PC-9 (cell line): ENCODE data around the gene ARFGAP3. TPM values are rescaled to one million over a fixed set of nuclear protein-coding genes. Genes with fewer than 3 reads are reported as not detected.

ENCODE experiments used
- BruUV-seq: library from RNA; stranded (reverse); fragments of 400-500 nt; replicated peaks from 2 replicates; lab custom pipeline; 2021; lab: Mats Ljungman, UMichigan
- CTCF ChIA-PET: fragments of 300-600 bp; sonication (Branson Sonifier 250); formaldehyde crosslinking; loops from one replicate; lab custom pipeline; 2022; ENCODE audit warnings: antibody characterized with exemption; lab: Charles Lee
- POLR2A ChIA-PET: fragments of 300-600 bp; sonication (Branson Sonifier 250); formaldehyde crosslinking; loops from one replicate; lab custom pipeline; 2022; ENCODE audit warnings: antibody characterized with exemption; ENCODE audit not compliant: unreplicated experiment; lab: Charles Lee
- DNase-seq, 2 experiments: peaks; one replicate each; pipeline versions ENCODE4 v3.0.0 to v3.0.0-alpha.2; 2015 to 2022; ENCODE audit warnings: mixed read lengths in 1 of 2
- H2AFZ ChIP-seq: fragments of 200-600 bp; sonication (generic); 2 replicates; pipeline ENCODE4 v1.8.1; 2017; ENCODE audit warnings: antibody characterized with exemption
- H3F3A ChIP-seq: fragments of 200-600 bp; sonication (generic); 2 replicates; pipeline ENCODE4 v1.8.1; 2017; ENCODE audit warnings: antibody characterized with exemption, mild to moderate bottlenecking, low read depth; ENCODE audit not compliant: insufficient read depth
- H3K27ac ChIP-seq: fragments of 200-600 bp; sonication (generic); 2 replicates; pipeline ENCODE4 v1.6.1; 2016; ENCODE audit warnings: mixed run types
- H3K27me3 ChIP-seq: fragments of 200-600 bp; sonication (generic); 2 replicates; pipeline ENCODE4 v1.6.1; 2016; ENCODE audit warnings: low read depth, mixed run types; ENCODE audit not compliant: insufficient read depth
- H3K36me3 ChIP-seq: fragments of 200-600 bp; sonication (generic); 2 replicates; pipeline ENCODE4 v1.6.1; 2016; ENCODE audit warnings: low read depth, mixed run types
- H3K4me1 ChIP-seq: fragments of 200-600 bp; sonication (generic); replicated peaks from 2 replicates; pipeline ENCODE4 v1.6.1; 2016; ENCODE audit warnings: mixed run types; ENCODE audit not compliant: insufficient read depth
- H3K4me2 ChIP-seq: fragments of 200-600 bp; sonication (generic); 2 replicates; pipeline ENCODE4 v1.6.1; 2017; ENCODE audit warnings: mixed run types
- H3K4me3 ChIP-seq: fragments of 200-600 bp; sonication (generic); 2 replicates; pipeline ENCODE4 v1.6.1; 2016; ENCODE audit warnings: mixed run types
- H3K79me2 ChIP-seq: fragments of 200-600 bp; sonication (generic); 2 replicates; pipeline ENCODE4 v1.6.1; 2017; ENCODE audit warnings: low read depth, mixed run types
- H3K9me2 ChIP-seq: fragments of 200-600 bp; sonication (generic); 2 replicates; pipeline ENCODE4 v1.8.1; 2017; ENCODE audit warnings: mild to moderate bottlenecking; ENCODE audit not compliant: insufficient read depth
- H3K9me3 ChIP-seq: fragments of 200-600 bp; sonication (generic); 2 replicates; pipeline ENCODE4 v1.8.1; 2016; ENCODE audit warnings: low read depth; ENCODE audit not compliant: insufficient read depth
- H4K20me1 ChIP-seq: fragments of 200-600 bp; sonication (generic); 2 replicates; pipeline ENCODE4 v1.8.1; 2017; ENCODE audit not compliant: insufficient read depth
- EZH2 ChIP-seq: fragments of 200-600 bp; sonication (generic); IDR thresholded peaks from 2 replicates; pipeline ENCODE4 v1.8.0; 2017; ENCODE audit warnings: antibody characterized with exemption, low read depth
- intact Hi-C: fragments of 100-400 bp; cut with micrococcal nuclease; formaldehyde crosslinking; loops from one replicate; pipeline ENCODE4 v1.10.0; 2022; ENCODE audit not compliant: unreplicated experiment
- total RNA-seq: library from RNA; stranded (reverse); gene quantifications from 2 replicates; pipeline ENCODE4 v1.2.3, GENCODE V29; 2021
- TF ChIP-seq, protein P1 (sequence below): fragments of 200-600 bp; sonication (generic); conservative IDR thresholded peaks from 2 replicates; pipeline ENCODE4 v1.6.1; 2017; ENCODE audit warnings: mixed run types, antibody characterized with exemption, mild to moderate bottlenecking, moderate library complexity

Gene ARFGAP3
- total RNA-seq, 1 experiment from 2014 or later: 29.1 TPM

GRCh38 chr22:42764895-42765363, 92.1 kb downstream of the ARFGAP3 start:
- CTCF ChIA-PET: interaction anchor here (0.5 to 0.6 kb wide), 2 partner anchors 103 to 329 kb away, joined by 3 read pairs; no protein-coding TSS in a partner anchor

DNA sequence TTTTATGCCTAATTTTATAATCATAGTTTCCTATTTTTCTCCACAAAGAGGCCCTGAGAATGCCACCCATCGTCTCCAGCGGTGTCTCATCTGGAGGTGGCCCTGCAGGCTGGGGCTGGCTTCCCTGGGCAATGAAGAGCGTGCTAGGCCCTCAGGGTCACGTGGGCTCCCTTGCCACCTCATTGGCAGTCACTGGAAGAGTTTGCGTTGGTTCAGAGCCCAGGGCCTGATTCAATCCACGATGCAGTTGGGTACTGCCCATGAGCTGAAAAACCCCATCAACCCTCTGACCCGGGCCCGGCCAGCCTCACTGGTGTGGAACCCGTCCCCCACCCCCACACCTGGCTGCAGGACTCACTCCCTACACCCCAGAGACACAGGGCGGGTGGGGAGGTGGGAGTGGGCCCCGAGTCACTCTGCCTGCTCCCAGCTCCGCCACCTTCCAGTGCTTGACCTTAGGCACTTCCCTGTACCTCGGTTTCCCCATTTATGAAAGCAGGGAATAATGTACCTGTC, 93.0 kb downstream of the ARFGAP3 start:
- H3K27ac ChIP-seq: no peak overlapping the region
- no peak overlapping the region for H3K4me3 ChIP-seq
- ChIA-PET POLR2A (interaction anchor here (0.6 kb wide), 1 partner anchor 714 kb away, joined by 4 read pairs; no protein-coding TSS in a partner anchor), CTCF (interaction anchor here (0.5 kb wide), 1 partner anchor 104 kb away, joined by 3 read pairs; no protein-coding TSS in a partner anchor)
- no peaks in the 10 kb centered on the region for H3K27me3 ChIP-seq
- H3K36me3 ChIP-seq: no peaks in the 10 kb centered on the region
- H3K9me3 ChIP-seq: no peaks in the 10 kb centered on the region
- no peaks in the 10 kb centered on the region for H3K4me1 ChIP-seq
- H3K4me2 ChIP-seq: no peak overlapping the region
- TF ChIP-seq, protein P1, sequence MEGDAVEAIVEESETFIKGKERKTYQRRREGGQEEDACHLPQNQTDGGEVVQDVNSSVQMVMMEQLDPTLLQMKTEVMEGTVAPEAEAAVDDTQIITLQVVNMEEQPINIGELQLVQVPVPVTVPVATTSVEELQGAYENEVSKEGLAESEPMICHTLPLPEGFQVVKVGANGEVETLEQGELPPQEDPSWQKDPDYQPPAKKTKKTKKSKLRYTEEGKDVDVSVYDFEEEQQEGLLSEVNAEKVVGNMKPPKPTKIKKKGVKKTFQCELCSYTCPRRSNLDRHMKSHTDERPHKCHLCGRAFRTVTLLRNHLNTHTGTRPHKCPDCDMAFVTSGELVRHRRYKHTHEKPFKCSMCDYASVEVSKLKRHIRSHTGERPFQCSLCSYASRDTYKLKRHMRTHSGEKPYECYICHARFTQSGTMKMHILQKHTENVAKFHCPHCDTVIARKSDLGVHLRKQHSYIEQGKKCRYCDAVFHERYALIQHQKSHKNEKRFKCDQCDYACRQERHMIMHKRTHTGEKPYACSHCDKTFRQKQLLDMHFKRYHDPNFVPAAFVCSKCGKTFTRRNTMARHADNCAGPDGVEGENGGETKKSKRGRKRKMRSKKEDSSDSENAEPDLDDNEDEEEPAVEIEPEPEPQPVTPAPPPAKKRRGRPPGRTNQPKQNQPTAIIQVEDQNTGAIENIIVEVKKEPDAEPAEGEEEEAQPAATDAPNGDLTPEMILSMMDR: no peak
- no peak for TF ChIP-seq EZH2
- BruUV-seq: no TSS peak
- intact Hi-C loops: no loop called here
- H3K79me2 ChIP-seq: no peaks in the 10 kb centered on the region
- DNase-seq: no peak
- H2AFZ ChIP-seq: no peak overlapping the region
- H3F3A ChIP-seq: peaks cover 12% of the 10 kb centered on the region; the same call in 1 of the 2 replicates
- H3K9me2 ChIP-seq: no peaks in the 10 kb centered on the region
- H4K20me1 ChIP-seq: no peaks in the 10 kb centered on the region

More at GRCh38 chr22:42764895-42765363, 92.1 kb downstream of the ARFGAP3 start:
- Histone ChIP-seq H3K36me3 (no peaks in the 10 kb centered on the region), H3K4me2 (no peak overlapping the region), H3K4me1 (no peaks in the 10 kb centered on the region), H3K4me3 (no peak overlapping the region), H3K27me3 (no peaks in the 10 kb centered on the region), H4K20me1 (no peaks in the 10 kb centered on the region), H3K79me2 (no peaks in the 10 kb centered on the region), H3K9me2 (no peaks in the 10 kb centered on the region), H3K27ac (no peak overlapping the region), H3K9me3 (no peaks in the 10 kb centered on the region), H2AFZ (no peak overlapping the region), H3F3A (peaks cover 12% of the 10 kb centered on the region; the same call in 1 of the 2 replicates)
- no TSS peak for BruUV-seq
- DNase-seq: no peak
- TF ChIP-seq EZH2: no peak
- TF ChIP-seq, protein P1: no peak
- POLR2A ChIA-PET: interaction anchor here (0.7 kb wide), 1 partner anchor 1989 kb away, joined by 7 read pairs; no protein-coding TSS in a partner anchor
- intact Hi-C loops: no loop called here

- Histone ChIP-seq H3K4me2 (no peak overlapping the region), H3K4me1 (peaks cover 12% of the 10 kb centered on the region), H4K20me1 (no peaks in the 10 kb centered on the region), H3K4me3 (no peak overlapping the region), H3K27ac (no peak overlapping the region), H3K79me2 (no peaks in the 10 kb centered on the region), H2AFZ (no peak overlapping the region), H3K9me2 (no peaks in the 10 kb centered on the region), H3K9me3 (no peaks in the 10 kb centered on the region), H3F3A (peaks cover 13% of the 10 kb centered on the region; the same call in 1 of the 2 replicates), H3K36me3 (no peaks in the 10 kb centered on the region), H3K27me3 (no peaks in the 10 kb centered on the region)
- no TSS peak for BruUV-seq
- ChIA-PET POLR2A (no interaction called here), CTCF (no interaction called here)
- no peak for TF ChIP-seq EZH2
- TF ChIP-seq, protein P1: no peak
- intact Hi-C loops: no loop called here
- DNase-seq: no peak
These were observed 96.1 kb downstream of the ARFGAP3 start for GRCh38 chr22:42760806-42761565.
